OCI-LY7 (cell line): Measurements from ENCODE around the gene TGM6. TPM values are rescaled to one million over a fixed set of nuclear protein-coding genes. Genes with fewer than 3 reads are reported as not detected.

ENCODE experiments used
- BruUV-seq: library from RNA; stranded (reverse); fragments of 400-500 nt; replicated peaks from 2 replicates; lab custom pipeline; 2021; lab: Mats Ljungman, UMichigan
- CTCF ChIA-PET: fragments of 300-600 bp; sonication (Branson Sonifier 250); formaldehyde crosslinking; loops from one replicate; lab custom pipeline; 2022; ENCODE audit warnings: antibody characterized with exemption; ENCODE audit not compliant: unreplicated experiment; lab: Charles Lee
- POLR2A ChIA-PET: fragments of 300-600 bp; sonication (Branson Sonifier 250); formaldehyde crosslinking; loops from one replicate; lab custom pipeline; 2022; ENCODE audit warnings: antibody characterized with exemption; lab: Charles Lee
- DNase-seq: peaks from one replicate; pipeline ENCODE4 v3.0.0-alpha.2; 2015; ENCODE audit warnings: low spot score
- H2AFZ ChIP-seq: fragments of 200-600 bp; sonication (generic), shearing (Covaris generic); 2 replicates; pipeline ENCODE4 v1.6.1; 2014; ENCODE audit warnings: mild to moderate bottlenecking, antibody characterized with exemption, low read length, moderate library complexity
- H3K27ac ChIP-seq: fragments of 200-600 bp; sonication (generic); 2 replicates; pipeline ENCODE4 v1.5.1; 2014; ENCODE audit warnings: mixed run types, low read depth, mild to moderate bottlenecking, moderate library complexity, low read length, inconsistent platforms; ENCODE audit not compliant: poor library complexity, severe bottlenecking
- H3K36me3 ChIP-seq: fragments of 200-600 bp; sonication (generic); 2 replicates; pipeline ENCODE4 v1.6.1; 2014; ENCODE audit warnings: mild to moderate bottlenecking, antibody characterized with exemption, low read length, moderate library complexity, mixed read lengths; ENCODE audit not compliant: insufficient read depth
- H3K4me1 ChIP-seq: fragments of 200-600 bp; sonication (generic); 2 replicates; pipeline ENCODE4 v1.5.1; 2014; ENCODE audit warnings: mild to moderate bottlenecking, low read length; ENCODE audit not compliant: insufficient read depth, poor library complexity, severe bottlenecking
- H3K4me2 ChIP-seq: fragments of 200-600 bp; sonication (generic); 2 replicates; pipeline ENCODE4 v1.6.1; 2014; ENCODE audit warnings: mild to moderate bottlenecking, low read length
- H3K4me3 ChIP-seq: fragments of 200-600 bp; sonication (generic); 2 replicates; pipeline ENCODE4 v1.5.1; 2014; ENCODE audit warnings: mild to moderate bottlenecking, low read depth, low read length; ENCODE audit not compliant: poor library complexity, severe bottlenecking
- H3K79me2 ChIP-seq: fragments of 200-600 bp; sonication (generic); 2 replicates; pipeline ENCODE4 v1.6.1; 2016; ENCODE audit warnings: low read depth, mild to moderate bottlenecking, low read length, moderate library complexity, mixed read lengths; ENCODE audit not compliant: insufficient read depth
- H3K9me2 ChIP-seq: fragments of 200-600 bp; sonication (generic); 2 replicates; pipeline ENCODE4 v1.6.1; 2016; ENCODE audit warnings: mild to moderate bottlenecking, low read length, mixed read lengths; ENCODE audit not compliant: insufficient read depth
- H3K9me3 ChIP-seq: fragments of 200-600 bp; sonication (generic); 2 replicates; pipeline ENCODE4 v1.6.1; 2014; ENCODE audit warnings: mild to moderate bottlenecking, mixed run types, low read length, mixed read lengths
- H4K20me1 ChIP-seq: fragments of 200-600 bp; sonication (generic); 2 replicates; pipeline ENCODE4 v1.6.1; 2014; ENCODE audit warnings: mild to moderate bottlenecking, antibody characterized with exemption, low read length, moderate library complexity, mixed read lengths; ENCODE audit not compliant: insufficient read depth
- CTCF ChIP-seq: fragments of 200-600 bp; sonication (generic); conservative IDR thresholded peaks from 2 replicates; pipeline ENCODE4 v1.5.1; 2014; ENCODE audit warnings: mild to moderate bottlenecking, antibody characterized with exemption, low read length, moderate library complexity, mixed read lengths
- EZH2phosphoT487 ChIP-seq: fragments of 200-600 bp; sonication (generic); IDR thresholded peaks from 2 replicates; pipeline ENCODE4 v1.6.1; 2018; ENCODE audit warnings: low read depth, borderline replicate concordance, mild to moderate bottlenecking, mixed run types, antibody characterized with exemption, low read length, moderate library complexity, mixed read lengths
- intact Hi-C: fragments of 100-400 bp; cut with micrococcal nuclease; formaldehyde crosslinking; loops from one replicate; pipeline ENCODE4 v1.10.0; 2022; ENCODE audit not compliant: unreplicated experiment
- total RNA-seq, 2 experiments: library from RNA; depleted of rRNA in 1 of 2; stranded (reverse); fragments of >200 nt in 1 of 2; shearing (Covaris generic) in 1 of 2; gene quantifications; 2 replicates each; pipeline ENCODE4 v1.2.3, GENCODE V29; 2014 to 2022

Gene TGM6
- total RNA-seq, 2 experiments from 2014 or later = not detected

DNA sequence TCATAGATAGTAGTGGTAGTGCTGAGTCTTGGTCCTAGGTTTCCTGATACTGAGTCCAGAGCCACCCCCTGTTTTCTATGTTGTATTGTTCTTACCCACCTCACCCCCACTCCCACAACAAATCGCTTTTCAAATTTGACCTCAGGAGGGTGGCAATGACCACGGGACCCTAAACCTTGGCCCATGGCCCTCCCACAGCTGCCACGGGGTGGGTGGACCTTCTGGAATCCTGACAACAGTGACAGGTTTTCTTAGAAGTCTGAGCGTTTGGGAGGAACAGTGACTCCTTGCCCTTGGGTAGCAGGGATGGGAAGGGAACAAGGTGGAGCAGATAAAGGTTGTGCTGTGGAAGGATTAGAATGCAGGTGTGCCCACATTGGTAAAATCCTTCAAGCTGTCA is 48.0 kb upstream of the TGM6 start:
- Histone ChIP-seq H3K9me3 (no peaks in the 10 kb centered on the region), H3K4me3 (no peak overlapping the region), H3K4me1 (no peaks in the 10 kb centered on the region), H4K20me1 (no peaks in the 10 kb centered on the region), H3K27ac (no peak overlapping the region), H3K36me3 (no peaks in the 10 kb centered on the region), H2AFZ (no peak overlapping the region), H3K79me2 (no peaks in the 10 kb centered on the region), H3K4me2 (no peak overlapping the region), H3K9me2 (no peaks in the 10 kb centered on the region)
- CTCF ChIA-PET = no interaction called here
- no peak for DNase-seq
- no peak for TF ChIP-seq CTCF
- BruUV-seq = no TSS peak
- POLR2A ChIA-PET = no interaction called here
- intact Hi-C loops = no loop called here

DNA sequence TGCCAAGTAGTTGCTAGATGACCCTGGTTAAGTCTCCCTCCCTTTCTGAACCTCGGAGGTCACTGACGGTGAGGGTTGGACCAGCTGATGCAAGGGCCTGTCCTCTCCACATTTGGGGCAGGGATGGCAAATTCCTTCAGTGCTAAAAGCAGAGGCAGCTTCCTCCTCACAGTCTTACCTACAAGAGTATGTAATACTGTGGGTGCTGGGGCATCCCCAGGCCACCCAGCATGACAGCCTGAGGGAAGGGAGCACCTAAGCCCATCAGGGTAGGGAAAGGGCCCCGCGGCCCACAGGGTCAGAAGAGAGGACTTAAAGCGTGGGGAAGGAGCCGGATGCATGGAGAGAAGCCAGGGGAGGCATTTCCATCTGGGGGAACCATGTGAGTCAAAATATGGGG is 46.9 kb upstream of the TGM6 start:
- Histone ChIP-seq H3K27ac (no peak overlapping the region), H3K79me2 (no peaks in the 10 kb centered on the region), H3K9me2 (no peaks in the 10 kb centered on the region), H4K20me1 (no peaks in the 10 kb centered on the region), H3K9me3 (no peaks in the 10 kb centered on the region), H3K36me3 (no peaks in the 10 kb centered on the region), H3K4me2 (no peak overlapping the region), H3K4me1 (no peaks in the 10 kb centered on the region), H3K4me3 (no peak overlapping the region), H2AFZ (no peak overlapping the region)
- ChIA-PET CTCF (no interaction called here), POLR2A (no interaction called here)
- BruUV-seq = no TSS peak
- no peak for TF ChIP-seq EZH2phosphoT487
- TF ChIP-seq CTCF = no peak
- intact Hi-C loops = no loop called here
- no peak for DNase-seq

DNA sequence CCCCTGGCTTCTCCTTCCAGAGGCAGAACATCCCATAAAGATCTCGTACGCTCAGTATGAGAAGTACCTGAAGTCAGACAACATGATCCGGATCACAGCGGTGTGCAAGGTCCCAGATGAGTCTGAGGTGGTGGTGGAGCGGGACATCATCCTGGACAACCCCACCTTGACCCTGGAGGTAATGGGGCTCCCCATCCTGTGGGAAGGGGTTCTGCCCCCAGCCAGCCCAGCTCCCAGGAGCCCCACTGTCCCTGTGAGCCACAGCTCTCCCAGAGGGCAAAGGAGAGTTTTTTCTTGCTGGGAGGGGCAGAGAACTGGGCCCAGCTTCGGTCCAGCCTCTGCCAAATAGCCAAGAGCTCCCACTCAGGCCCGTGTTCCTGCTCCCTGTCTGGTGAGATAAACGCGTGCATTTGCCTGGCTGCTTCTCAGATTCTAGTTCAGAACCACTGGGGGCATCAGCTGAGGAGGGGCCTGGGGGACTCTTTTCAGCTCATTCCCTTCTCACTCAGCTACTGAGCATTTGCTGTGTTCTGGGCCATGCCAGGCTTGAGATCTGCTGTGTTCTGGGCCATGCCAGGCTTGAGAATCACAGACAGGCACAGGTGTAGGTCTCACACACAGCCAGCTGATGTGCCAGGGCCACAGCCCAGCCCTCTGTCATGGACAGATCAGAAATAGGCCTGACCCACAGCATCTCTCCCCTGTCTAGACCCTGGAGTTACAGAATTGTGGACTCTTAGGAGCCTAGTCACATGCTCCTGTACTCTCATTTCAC is 45.4 kb upstream of the TGM6 start:
- H3K4me1 ChIP-seq = no peaks in the 10 kb centered on the region
- H3K9me2 ChIP-seq = no peaks in the 10 kb centered on the region
- no peak for DNase-seq
- H3K4me2 ChIP-seq = no peak overlapping the region
- H3K9me3 ChIP-seq = no peaks in the 10 kb centered on the region
- no peak overlapping the region for H3K4me3 ChIP-seq
- H4K20me1 ChIP-seq = no peaks in the 10 kb centered on the region
- no peak for TF ChIP-seq EZH2phosphoT487
- no peak for TF ChIP-seq CTCF
- H2AFZ ChIP-seq = no peak overlapping the region
- H3K27ac ChIP-seq = no peak overlapping the region
- intact Hi-C loops = no loop called here
- H3K79me2 ChIP-seq = no peaks in the 10 kb centered on the region
- no TSS peak for BruUV-seq
- ChIA-PET CTCF (no interaction called here), POLR2A (no interaction called here)
- no peaks in the 10 kb centered on the region for H3K36me3 ChIP-seq
